ENCODE measurements around the gene S100A5.

GRCh38 chr1:153544453-153545066 lies 3.8 kb upstream of the S100A5 start:
- TF ChIP-seq POLR2A (IDR thresholded peaks at IDR 0.05) = no peak
- TF ChIP-seq, protein P1, sequence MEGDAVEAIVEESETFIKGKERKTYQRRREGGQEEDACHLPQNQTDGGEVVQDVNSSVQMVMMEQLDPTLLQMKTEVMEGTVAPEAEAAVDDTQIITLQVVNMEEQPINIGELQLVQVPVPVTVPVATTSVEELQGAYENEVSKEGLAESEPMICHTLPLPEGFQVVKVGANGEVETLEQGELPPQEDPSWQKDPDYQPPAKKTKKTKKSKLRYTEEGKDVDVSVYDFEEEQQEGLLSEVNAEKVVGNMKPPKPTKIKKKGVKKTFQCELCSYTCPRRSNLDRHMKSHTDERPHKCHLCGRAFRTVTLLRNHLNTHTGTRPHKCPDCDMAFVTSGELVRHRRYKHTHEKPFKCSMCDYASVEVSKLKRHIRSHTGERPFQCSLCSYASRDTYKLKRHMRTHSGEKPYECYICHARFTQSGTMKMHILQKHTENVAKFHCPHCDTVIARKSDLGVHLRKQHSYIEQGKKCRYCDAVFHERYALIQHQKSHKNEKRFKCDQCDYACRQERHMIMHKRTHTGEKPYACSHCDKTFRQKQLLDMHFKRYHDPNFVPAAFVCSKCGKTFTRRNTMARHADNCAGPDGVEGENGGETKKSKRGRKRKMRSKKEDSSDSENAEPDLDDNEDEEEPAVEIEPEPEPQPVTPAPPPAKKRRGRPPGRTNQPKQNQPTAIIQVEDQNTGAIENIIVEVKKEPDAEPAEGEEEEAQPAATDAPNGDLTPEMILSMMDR (IDR thresholded peaks at IDR 0.05) = no peak
